HG03103 (cell line): ENCODE measurements around the gene LIX1L.

Experiments
- ATAC-seq: cut with Tn5 transposase; IDR thresholded peaks from one replicate; pipeline ENCODE4 v1.9.1; 2021; ENCODE audit warnings: low read depth; ENCODE audit not compliant: unreplicated experiment

The LIX1L gene

DNA sequence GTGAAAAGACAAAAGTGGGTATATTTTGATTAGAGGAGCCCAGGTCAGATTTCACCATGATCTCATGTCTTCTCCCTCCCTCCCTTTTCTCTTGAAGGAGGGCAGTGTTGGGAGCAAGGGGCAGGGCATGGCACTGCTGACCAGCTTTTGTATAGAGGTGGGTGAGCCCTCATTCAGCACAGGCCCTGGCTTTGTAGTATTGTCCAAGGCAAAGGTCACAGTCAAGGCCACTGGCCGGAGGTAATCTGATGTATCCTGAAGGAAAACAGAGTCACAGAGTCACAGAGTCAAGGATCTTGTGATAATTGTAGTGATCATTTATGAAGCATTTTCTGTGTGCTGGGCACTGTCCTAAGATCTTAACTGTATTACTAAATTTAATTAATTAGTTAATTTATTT lies 59.8 kb downstream of the LIX1L start:
- no peak for ATAC-seq

DNA sequence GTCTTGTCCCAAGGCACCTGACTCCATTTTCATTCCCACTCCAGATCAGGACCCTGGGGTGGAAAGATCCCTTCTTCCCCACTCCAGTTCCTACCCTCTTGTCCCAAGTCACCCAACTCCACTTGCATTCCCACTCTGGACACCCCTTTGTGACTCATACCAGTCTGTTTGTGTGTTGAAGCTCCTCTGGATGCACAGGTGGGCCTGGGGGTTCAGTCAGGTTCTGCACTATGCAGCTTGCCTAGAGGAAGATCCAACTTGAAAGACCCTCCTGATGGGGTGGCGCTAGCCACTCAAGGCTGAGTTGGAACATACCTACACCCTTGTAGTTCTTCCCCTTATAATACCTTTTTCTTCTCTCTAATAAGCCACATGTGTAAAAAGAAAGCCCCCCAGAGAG lies 62.3 kb downstream of the LIX1L start:
- ATAC-seq: no peak

DNA sequence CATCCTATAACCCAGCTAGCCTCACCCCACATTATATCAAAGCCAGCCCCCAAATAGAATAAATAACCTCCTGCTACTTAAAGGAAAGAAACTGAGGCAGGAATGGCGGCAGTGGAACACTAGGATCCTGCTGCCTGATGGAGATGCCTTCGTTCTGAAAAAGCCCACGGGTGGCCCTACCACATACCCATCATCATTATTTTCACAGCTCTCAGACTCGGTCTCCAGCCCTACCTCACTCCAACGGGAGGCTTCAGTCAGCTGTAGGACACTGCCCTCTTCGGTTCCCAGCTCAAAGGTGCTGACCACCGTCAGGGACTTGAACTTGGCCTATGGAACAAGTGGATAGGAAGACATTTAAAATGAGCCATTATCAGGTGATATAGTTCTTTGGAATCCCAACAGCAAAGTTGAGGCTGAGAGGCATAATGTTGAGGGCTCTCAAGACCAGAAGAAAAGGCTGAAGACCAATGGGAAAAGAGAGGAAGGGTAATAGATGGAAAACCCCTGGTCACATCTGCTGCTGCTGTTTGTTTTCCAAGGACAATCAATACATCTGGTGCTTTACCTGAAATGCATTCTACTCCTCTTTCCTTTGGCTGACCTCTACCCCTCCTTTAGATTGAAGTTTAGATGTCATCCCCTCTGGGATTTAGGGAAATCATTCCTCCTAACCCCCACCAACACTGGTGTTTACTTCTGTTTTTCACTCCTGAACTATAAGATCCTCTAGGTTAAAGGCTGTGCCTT lies 64.3 kb downstream of the LIX1L start:
- ATAC-seq: no peak

DNA sequence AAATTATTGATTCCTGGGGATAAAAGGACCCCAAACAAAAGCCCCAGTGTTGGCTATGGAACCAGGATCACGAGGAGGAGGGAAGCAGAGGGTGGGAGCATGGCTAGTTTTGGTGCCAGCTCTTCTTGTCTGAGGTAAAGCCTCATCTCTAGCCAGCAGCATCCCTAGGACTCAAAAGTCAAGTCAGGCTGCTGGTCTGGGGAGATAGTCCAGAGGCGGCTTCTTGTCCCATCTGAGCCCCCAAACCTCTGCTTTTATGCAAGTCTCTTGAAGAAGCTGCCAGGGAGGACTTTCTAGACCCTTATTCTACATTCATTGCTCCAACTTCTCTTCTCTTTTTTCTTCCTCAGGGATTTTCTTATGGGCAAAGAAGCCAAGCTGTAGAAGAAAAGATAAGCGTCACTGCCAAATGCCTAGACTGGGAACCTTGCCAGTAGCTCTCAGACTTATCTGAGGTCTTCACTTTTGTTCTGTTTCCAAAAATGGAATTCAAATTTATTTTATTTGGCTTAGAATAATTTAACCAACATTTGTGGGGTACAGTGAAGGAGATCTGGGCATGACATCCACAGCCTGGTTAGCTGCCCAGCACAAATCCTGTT lies 65.2 kb downstream of the LIX1L start:
- ATAC-seq: no peak

DNA sequence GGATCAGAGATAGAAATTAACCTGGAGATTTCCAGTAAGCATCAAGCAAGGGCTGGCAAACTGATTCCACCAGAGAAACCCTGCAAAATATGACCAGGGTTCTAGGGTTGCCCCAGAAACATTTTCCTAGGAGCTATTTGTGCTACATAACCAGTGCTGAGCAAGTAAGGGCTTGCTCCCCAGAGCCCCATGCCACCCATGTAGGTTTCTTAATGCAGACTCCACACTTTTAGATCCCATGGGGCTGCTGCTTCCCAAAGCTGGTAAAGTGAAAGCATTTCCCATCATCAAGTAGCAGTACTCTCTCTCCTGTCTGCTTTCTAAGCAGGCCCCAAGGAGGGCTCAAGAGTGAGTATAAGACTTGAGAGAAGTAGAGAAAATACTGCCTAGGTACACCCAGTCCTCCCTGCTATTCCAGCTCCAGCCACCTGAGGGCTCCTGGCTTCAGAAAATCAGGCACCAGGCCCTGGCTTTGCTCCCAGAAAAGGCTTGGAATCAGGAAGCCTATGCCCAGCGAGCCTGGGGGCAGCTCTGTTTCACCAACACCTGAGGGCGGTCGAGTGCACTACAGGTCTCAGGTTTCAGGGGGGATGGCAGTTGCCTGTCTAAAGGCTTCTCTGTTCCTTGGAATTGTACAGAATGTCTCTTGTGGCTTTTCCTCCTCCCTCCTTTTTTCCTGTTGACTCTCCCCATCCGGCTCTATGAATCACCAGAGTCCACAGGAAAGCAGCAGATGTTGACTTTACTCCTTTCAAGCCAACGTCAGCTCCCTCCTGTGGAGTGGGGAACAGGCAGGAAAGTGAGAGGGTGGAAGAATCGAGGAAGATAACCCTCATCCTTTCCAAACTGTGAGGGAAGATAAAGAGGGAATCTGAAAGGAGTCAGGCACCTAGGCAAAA lies 66.0 kb downstream of the LIX1L start:
- no peak for ATAC-seq

DNA sequence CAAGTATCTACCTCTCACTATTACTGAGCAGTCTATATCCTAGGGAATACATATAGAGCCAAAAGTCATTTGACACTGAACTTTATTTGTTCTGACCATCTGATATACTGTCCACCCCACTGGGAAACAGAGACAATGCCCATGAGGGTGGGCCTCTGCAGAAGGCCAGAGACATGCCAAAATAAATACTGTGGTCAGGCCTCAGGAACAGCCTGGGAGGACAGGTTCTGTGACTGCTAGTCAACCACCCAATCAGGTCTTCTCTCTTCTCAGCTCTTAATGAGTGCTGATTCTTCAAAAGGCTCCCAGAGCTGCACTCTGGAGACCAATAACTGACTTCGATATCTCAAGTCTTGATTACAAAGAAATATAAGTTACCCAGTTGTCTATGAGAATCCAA lies 66.7 kb downstream of the LIX1L start:
- ATAC-seq: no peak

DNA sequence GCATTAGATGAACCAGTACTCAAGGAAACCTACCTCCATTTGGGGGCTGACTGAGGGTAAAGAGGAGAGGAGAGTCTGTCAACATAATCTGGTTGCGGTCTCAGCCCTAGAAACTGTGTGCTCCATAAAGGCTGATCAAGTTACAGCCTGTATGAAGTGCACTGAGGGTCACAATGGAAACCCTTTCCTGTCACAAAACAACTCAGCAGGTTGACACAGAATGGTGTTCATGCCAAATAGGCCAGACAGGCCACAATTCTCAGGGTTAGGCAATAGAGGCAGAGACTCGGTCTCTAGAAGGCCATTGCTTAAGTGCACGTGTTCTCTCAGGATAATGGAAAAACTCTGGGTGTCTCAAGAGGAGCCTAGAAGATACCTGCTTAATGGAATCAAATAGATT lies 68.1 kb downstream of the LIX1L start:
- no peak for ATAC-seq

DNA sequence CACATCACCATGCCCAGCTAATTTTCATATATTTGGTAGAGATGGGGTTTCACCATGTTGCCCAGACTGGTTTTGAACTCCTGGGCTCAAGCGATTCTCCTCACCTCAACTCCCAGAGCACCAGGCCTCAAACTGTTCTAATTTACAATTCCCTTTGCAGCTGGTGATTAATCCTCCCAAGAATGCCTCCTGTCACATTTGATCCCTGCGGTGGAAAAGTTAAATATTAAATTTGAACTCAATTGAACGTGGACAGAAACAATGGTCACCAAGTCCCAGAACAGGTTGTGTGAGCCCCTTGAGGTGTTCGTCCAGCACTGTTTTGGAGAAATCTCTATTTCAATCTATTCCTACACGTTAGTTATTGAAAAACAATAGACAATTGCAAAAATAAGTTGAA lies 70.2 kb downstream of the LIX1L start:
- no peak for ATAC-seq

DNA sequence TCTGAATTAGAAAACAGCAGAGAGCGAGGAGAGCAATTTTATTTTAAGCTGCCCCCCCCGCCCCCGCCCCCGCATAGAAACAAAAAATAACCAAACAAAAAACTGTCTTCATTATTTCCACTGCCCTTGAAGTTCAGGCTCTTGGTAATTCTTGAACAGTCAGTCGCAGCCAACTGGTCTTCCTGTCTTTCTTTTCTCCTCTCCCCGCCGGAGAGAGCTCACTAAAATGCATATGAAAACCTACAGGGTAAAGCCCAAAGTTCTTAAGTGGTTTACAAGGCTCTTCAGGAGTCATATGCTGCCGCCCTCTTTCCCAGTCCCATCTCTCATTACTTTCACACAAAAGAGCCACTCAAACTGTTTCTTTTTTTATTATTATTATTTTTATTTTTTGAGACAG lies 71.0 kb downstream of the LIX1L start:
- no peak for ATAC-seq

DNA sequence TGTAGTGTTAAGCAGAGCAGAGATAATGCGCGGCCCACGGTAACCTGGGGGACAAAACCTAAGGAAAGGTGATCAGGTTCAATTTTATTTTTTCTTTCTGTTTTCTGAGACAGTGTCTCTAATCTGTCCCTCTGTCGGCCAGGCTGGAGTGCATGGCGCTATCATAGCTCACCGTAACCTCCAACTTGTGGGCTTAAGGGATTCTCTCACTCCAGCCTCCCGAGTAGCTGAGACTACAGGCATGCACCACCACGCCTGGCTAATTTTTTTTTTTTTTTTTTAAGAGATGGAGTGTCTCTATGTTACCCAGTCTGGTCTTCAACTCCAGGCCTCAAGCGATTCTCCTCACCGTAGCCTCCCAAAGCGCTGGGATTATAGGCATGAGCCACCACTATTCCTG lies 71.4 kb downstream of the LIX1L start:
- no peak for ATAC-seq

DNA sequence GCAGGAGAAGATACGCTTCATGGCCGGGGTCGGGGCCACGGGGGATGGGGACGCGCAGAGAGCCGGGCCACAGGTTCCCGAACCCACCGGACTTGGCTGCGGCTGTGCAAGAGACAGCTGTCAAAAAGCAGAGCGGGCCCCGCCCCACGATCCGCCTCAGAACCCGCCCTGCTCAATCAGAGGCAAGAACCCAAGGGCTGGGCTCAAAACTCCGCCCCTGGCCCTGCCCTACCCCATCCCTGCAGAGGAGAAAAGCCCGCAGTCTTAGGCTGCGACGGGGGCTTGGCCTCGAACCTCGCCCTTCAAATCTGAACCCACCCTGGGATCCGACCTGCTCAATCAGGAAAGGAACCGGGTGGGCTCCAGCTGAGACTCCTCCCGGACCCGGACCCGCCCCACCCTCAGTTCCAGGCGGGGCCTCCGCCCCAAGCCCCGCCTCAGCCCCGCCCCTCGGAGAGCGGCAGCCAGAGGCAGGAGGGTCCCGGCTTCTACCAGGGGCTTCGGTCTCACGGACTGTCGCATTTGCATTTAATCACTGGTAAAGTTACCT lies 72.0 kb downstream of the LIX1L start, which contains the start of gene ANKRD35:
Gene ANKRD35 (minus strand): TSS at position 129 of the 550 bp plus-strand sequence. CDS start 108 bp downstream, at position 21.
- ATAC-seq: peak; percentile 97

DNA sequence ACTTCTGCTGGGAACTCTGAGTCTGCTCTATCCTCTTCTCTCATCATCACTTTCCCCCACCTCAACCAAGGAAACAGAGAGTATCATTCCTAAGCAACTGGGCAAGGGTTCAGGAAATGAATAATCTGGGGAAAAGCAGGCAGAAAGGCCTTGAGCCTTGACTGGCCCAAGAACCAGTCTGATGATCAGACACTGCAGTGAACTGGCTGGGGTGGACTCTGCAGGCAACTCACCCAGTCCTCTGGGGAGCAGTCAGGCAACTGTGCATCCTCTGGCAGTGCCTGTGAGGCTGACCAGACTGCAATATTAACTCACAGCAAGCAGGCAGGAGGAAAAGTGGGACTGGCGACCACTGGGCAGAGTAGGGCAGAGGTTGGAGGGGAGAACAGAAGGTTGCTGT lies 73.1 kb downstream of the LIX1L start:
- no peak for ATAC-seq
